ENCODE measurements around the gene SPATC1L. TPM values are rescaled to one million over a fixed set of nuclear protein-coding genes. Genes with fewer than 3 reads are reported as not detected.
"Not testable (repeated sequence)": the region's sequence is repeated elsewhere in the genome, so short reads cannot be mapped to it uniquely, and the experiment has no call there.

Gene SPATC1L
- total RNA-seq, 1 experiment from 2014 or later, result 22.3 TPM

DNA sequence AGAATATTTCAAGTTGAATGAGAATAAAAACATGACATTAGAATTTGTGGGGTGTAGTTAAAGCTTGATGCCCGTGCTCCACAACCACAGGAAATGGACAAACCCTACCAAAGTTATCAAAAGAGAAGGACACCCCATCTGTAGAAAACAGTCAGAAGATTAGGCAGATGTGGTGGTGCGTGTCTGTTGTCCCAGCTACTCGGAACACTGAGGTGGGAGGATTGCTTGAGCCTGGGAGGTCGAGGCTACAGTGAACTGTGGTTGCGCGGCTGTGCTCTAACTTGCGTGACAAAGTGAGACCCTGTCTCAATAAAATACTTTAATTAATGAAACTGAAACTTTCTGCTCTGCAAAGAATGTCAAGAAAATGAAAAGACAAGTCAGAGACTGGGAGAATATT is 1.5 kb upstream of the SPATC1L start:
- H3K27ac ChIP-seq, result peak overlapping the region; percentile 75; the same call in 1 of the 2 replicates
- DNase-seq, result no peak
- H3K4me1 ChIP-seq, result peaks cover 17% of the 10 kb centered on the region
- H3K36me3 ChIP-seq, result no peaks in the 10 kb centered on the region; the same call in 1 of the 2 replicates
- peak overlapping the region; percentile 100 for H3K4me3 ChIP-seq
- H3K27me3 ChIP-seq, result no peaks in the 10 kb centered on the region
- H3K9me3 ChIP-seq (replicated peaks), result no peaks in the 10 kb centered on the region

DNA sequence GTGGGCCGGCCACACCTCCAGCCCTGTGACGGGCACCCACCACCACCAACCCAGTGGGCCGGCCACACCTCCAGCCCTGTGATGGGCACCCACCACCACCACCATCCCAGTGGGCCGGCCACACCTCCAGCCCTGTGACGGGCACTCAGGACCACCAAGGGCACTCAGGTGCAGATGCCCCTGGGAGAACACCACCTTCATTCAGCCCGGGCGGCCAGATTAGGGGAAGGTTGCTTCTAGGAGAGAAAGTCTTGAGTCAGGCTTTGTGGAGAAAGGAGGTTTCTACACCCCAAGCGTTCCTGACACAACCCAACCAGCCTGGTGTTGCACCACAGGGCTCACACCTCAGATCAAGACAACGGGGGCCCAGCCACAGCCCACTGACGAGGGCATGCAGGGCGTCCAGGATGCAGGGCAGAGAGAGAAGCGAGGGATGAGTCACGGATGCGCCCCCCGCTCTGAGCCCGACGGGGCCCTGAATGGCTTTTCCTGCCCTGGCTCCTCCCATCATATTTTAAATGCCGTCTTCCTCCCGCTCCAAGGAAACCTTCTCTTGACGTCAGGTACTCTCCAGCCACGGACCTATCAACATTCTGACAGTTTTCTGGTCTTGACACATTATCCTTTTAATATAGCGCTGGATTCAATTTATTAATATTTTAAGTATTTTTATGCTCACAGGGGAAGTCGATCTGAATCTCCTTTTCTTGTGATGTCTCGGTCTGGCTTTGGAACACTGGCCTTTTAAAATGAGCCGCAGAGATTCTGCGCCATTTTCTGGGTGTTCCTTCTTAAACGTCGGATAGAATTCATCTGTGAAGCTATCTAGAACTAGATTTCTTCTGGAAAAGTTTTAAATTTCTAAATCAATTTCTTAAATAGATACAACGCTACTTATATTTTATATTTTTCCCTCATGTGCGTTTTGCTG is 631 bp upstream of the SPATC1L start:
- H3K27ac ChIP-seq, result peak overlapping the region; percentile 75
- peak overlapping the region; percentile 100 for H3K4me3 ChIP-seq
- no peaks in the 10 kb centered on the region; the same call in 1 of the 2 replicates for H3K36me3 ChIP-seq
- H3K27me3 ChIP-seq, result no peaks in the 10 kb centered on the region
- H3K4me1 ChIP-seq, result peaks cover 17% of the 10 kb centered on the region
- H3K9me3 ChIP-seq (replicated peaks), result no peaks in the 10 kb centered on the region
- DNase-seq, result peak; percentile 88 to 91

- H3K27ac ChIP-seq; H3K4me1 ChIP-seq; H3K36me3 ChIP-seq; H3K9me3 ChIP-seq (replicated peaks); DNase-seq; H3K27me3 ChIP-seq: not testable (repeated sequence)
- H3K4me3 ChIP-seq, result peak overlapping the region; percentile 100
Observed at GRCh38 chr21:46183337-46183909, 836 bp downstream of the SPATC1L start.

DNA sequence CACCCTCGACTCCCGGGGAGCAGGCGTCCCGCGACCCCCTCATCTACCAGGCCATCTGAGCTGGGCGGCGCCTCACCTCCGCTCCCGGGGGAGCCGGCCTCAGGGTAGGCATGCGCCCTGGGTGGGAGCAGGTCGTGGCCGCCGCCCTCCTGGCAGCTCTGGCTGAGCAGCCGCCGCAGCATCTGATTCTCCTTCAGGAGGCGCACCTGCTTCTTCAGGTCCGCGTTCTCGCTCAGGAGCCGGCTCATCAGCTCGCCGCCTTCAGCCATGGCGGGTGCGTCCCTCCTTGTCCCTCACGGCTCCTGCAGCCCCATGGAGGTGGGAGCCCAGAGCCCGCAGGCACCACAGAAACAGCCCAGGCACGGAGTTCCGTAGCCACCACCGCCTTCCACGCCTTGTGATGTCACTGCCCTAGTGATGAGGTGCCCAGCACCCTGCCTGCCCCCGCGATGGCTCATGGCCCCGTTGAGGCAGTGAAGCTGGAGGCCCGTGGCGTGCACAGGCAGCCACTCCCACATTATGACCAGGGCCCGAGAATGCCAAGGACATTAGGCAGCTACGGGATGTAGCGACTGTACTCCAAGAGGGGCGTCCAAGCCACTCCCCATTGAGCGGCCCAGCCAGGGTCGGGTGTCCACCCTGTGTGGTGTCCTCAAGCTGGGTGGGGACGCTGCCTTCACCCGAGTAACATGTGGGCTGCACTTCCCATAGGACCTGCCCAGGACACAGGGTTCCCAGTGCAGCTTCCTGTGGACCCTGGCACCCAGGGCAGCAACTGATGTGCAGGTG is 1.5 kb downstream of the SPATC1L start:
- Histone ChIP-seq H3K27me3 (no peaks in the 10 kb centered on the region), H3K9me3 (replicated peaks) (no peaks in the 10 kb centered on the region), H3K4me1 (peaks cover under 1% of the 10 kb centered on the region; the same call in 1 of the 2 replicates), H3K4me3 (no peak overlapping the region), H3K36me3 (no peaks in the 10 kb centered on the region; the same call in 1 of the 2 replicates), H3K27ac (no peak overlapping the region)
- no peak for DNase-seq

DNA sequence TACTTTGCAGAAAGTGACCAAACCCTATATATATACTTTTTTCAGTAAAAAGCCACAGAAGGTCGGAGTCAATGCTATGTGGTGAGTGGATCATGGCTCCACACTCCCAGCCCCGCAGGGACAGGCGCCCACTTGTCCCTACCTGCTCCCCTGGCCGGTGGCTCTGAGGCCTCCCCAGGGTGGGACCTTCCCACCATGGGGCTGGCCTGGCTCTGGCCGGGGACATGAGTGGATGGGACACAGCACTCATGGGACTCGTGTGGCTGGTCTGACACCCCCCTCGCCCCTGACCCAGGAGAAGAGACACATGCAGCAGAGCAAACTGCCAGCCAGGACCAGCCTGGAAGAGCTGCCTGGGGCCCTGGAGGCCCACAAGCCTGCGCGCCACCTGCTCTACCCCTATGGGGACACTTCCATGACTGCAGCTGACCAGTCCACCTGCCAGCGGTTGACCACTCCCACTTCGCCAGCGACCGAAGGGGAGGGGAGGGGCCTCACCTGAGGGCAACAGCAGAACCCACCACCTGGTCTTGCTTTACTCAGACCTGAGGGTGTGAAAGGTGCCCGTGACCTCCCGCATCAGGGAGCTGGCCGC is 2.2 kb downstream of the SPATC1L start:
- no peaks in the 10 kb centered on the region; the same call in 1 of the 2 replicates for H3K36me3 ChIP-seq
- no peak overlapping the region for H3K4me3 ChIP-seq
- peaks cover 4% of the 10 kb centered on the region; the same call in 1 of the 2 replicates for H3K9me3 ChIP-seq (replicated peaks)
- no peaks in the 10 kb centered on the region for H3K27me3 ChIP-seq
- H3K27ac ChIP-seq, result no peak overlapping the region
- no peak for DNase-seq
- H3K4me1 ChIP-seq, result no peaks in the 10 kb centered on the region

- Histone ChIP-seq H3K4me1 (no peaks in the 10 kb centered on the region), H3K27me3 (no peaks in the 10 kb centered on the region), H3K36me3 (no peaks in the 10 kb centered on the region; the same call in 1 of the 2 replicates), H3K9me3 (replicated peaks) (peaks cover 4% of the 10 kb centered on the region; the same call in 1 of the 2 replicates), H3K27ac (no peak overlapping the region), H3K4me3 (no peak overlapping the region)
- DNase-seq, result no peak
Observed at GRCh38 chr21:46181436-46181835, 2.8 kb downstream of the SPATC1L start.

DNA sequence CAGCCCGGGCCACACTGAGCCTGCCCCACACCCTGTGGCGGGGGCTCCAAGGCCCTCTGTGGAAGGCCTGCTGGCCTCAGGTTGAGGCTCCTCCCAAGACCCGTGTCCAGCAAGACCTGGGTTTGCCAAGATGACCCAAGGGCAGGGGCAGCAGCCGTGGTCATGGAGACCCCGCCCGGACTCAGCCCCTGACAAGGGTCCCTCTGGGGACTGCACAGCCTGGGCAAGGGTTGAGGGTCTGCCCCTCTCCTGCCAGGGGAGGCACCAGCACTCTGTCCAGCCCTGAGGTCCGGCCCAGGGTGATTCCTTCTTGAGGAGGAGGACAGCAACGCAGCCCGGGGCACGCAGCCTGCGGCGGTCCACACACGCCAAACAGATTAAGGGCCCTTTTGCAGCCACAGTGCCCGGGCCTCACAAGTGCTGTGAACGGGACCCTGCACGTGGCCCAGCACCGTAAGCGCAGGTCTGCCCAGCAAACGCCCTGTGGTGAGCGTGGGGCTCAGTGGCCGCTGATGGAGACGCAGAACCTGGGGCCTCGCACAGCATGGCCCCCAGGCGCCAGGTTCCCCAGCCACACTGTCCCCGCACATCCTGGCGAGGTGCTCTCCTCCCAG is 3.4 kb downstream of the SPATC1L start:
- no peaks in the 10 kb centered on the region; the same call in 1 of the 2 replicates for H3K36me3 ChIP-seq
- H3K27me3 ChIP-seq, result no peaks in the 10 kb centered on the region
- peaks cover 4% of the 10 kb centered on the region; the same call in 1 of the 2 replicates for H3K9me3 ChIP-seq (replicated peaks)
- no peak for DNase-seq
- no peak overlapping the region for H3K27ac ChIP-seq
- H3K4me3 ChIP-seq, result no peak overlapping the region
- H3K4me1 ChIP-seq, result no peaks in the 10 kb centered on the region

DNA sequence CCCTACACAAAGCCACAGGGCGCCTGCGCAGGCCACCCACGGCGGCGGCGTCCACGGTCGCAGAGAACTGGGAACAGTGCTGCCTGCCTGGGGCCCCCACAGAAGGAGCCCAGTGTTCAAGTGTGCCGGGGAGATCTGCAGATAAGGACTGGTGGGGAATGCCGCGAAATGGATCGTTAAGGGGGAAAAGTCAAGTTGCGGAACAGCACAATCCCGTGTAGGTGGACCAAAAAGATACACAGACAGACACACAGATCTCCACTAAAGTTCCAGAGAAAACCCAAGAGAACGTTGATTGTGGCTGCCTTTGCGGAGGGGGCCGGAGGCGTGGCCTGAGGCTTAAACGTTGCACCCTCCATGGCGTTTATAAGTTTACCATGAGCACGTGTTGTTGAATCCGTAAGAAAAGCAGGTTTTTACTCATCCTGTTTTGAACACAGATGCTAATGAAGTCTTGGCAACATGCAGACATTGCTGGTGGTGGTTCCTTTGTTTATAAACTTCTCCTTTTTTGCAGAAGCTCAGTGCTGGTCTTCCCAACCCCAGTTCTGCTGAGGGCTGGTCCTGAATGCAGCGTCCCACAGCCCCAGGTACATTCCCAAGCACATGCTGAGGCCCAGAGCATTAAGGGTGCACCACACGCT is 4.1 kb downstream of the SPATC1L start:
- no peaks in the 10 kb centered on the region; the same call in 1 of the 2 replicates for H3K36me3 ChIP-seq
- H3K9me3 ChIP-seq (replicated peaks), result peaks cover 8% of the 10 kb centered on the region; the same call in 1 of the 2 replicates
- no peaks in the 10 kb centered on the region for H3K27me3 ChIP-seq
- DNase-seq, result no peak
- H3K4me3 ChIP-seq, result no peak overlapping the region
- no peaks in the 10 kb centered on the region for H3K4me1 ChIP-seq
- no peak overlapping the region for H3K27ac ChIP-seq

- H3K27ac ChIP-seq, result no peak overlapping the region
- peaks cover 8% of the 10 kb centered on the region; the same call in 1 of the 2 replicates for H3K9me3 ChIP-seq (replicated peaks)
- no peak for DNase-seq
- no peaks in the 10 kb centered on the region for H3K4me1 ChIP-seq
- no peaks in the 10 kb centered on the region; the same call in 1 of the 2 replicates for H3K36me3 ChIP-seq
- H3K27me3 ChIP-seq, result no peaks in the 10 kb centered on the region
- no peak overlapping the region for H3K4me3 ChIP-seq
Observed at GRCh38 chr21:46179708-46180078, 4.6 kb downstream of the SPATC1L start.

- H3K4me1 ChIP-seq, result no peaks in the 10 kb centered on the region
- no peak overlapping the region for H3K27ac ChIP-seq
- peaks cover 8% of the 10 kb centered on the region; the same call in 1 of the 2 replicates for H3K9me3 ChIP-seq (replicated peaks)
- H3K36me3 ChIP-seq, result no peaks in the 10 kb centered on the region; the same call in 1 of the 2 replicates
- H3K4me3 ChIP-seq, result no peak overlapping the region
- no peaks in the 10 kb centered on the region for H3K27me3 ChIP-seq
- no peak for DNase-seq
Observed at GRCh38 chr21:46178961-46179360, 5.3 kb downstream of the SPATC1L start.

GRCh38 chr21:46176443-46177129 is 7.7 kb downstream of the SPATC1L start:
- not testable (repeated sequence) for H3K9me3 ChIP-seq (replicated peaks); H3K27me3 ChIP-seq; H3K4me1 ChIP-seq; H3K27ac ChIP-seq; H3K36me3 ChIP-seq; H3K4me3 ChIP-seq; DNase-seq

DNA sequence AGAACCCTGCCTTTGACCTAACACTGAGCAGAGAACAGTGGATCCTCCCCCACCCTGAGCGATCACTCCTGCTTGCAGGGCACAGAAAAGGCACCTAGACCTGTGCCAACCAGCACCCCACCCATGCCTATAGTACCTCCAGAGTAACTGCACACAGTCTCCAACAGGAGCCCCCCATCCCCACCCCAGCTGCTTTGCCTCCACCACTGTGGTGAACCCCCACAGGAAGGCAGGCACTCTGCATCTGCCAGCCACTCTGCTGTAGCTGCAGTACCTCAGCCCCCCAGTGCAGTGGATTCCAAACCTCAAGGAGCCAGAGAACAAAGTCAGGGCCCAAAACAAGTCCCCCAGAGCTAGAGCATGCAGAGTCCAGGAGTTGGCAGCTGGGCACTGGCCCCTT is 10.7 kb downstream of the SPATC1L start:
- Histone ChIP-seq H3K27ac (no peak overlapping the region), H3K9me3 (replicated peaks) (peaks cover 8% of the 10 kb centered on the region; the same call in 1 of the 2 replicates), H3K36me3 (no peaks in the 10 kb centered on the region), H3K4me1 (no peaks in the 10 kb centered on the region), H3K4me3 (no peak overlapping the region), H3K27me3 (no peaks in the 10 kb centered on the region)
- no peak for DNase-seq

DNA sequence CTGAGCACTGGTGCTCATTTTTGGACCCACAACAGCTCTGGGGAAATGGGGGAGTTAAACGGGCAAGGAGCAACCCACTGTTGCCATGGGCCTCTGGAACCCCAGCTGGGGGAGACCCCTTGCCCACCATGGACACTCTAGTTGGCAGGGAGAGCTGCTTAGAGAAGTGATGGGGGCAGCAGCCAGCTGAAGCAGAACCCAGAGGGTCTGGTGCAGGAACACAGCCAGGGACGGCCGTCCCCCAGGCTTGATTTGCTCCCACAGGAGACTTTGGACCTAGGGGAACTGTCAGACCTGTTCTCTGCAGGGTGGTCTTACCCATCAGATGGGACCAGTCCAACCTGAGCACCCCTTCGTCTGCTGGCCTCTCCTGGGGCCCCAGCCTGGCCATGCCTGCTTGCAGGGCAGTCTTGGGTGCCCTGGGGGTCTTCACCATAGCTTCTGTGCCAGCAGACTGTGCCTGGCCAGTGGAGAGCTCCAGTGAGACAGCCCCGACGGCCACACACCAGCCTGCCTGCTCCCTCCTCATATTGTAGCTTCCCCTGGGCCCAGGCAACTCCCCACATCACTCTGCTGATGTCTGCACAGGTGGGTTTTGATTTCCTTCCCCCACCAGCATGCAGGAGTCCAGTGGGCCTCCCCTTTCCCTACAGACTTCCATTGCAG is 11.3 kb downstream of the SPATC1L start:
- no peaks in the 10 kb centered on the region for H3K36me3 ChIP-seq
- H3K27me3 ChIP-seq, result no peaks in the 10 kb centered on the region
- H3K4me3 ChIP-seq, result no peak overlapping the region
- peaks cover 8% of the 10 kb centered on the region; the same call in 1 of the 2 replicates for H3K9me3 ChIP-seq (replicated peaks)
- H3K4me1 ChIP-seq, result no peaks in the 10 kb centered on the region
- H3K27ac ChIP-seq, result no peak overlapping the region
- no peak for DNase-seq
